Stimulated activated CD8-positive, alpha-beta memory T cell treated with anti-CD3 and anti-CD28 coated beads, Interleukin-15, amount 100 ng/mL, for 48 hours (primary cell): ENCODE results near the gene NME2.

ENCODE experiments used
- DNase-seq, 2 donors: peaks; one replicate each; pipeline ENCODE4 v3.0.0-alpha.2; 2020; ENCODE audit warnings: low read depth in 2 of 2

The NME2 gene

DNA sequence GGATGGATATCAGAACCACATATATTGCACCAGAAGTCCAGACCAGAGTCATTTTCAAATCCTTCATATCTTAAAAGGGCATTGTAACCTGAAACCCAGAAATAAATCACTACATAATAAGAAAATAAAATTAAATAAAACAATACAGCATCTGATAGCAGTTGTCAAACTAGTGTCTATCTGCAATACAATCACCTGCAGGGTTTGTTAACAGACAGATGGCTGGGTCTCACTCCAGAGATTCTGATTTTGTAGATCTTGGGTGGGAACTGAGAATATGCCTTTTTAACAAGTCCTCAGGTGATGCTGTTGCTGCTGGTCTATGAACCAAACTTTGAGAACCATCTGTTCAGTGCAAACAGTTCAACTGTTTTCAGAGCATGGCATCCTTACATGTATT is 37.6 kb downstream of the NME2 start:
- no peak for DNase-seq

DNA sequence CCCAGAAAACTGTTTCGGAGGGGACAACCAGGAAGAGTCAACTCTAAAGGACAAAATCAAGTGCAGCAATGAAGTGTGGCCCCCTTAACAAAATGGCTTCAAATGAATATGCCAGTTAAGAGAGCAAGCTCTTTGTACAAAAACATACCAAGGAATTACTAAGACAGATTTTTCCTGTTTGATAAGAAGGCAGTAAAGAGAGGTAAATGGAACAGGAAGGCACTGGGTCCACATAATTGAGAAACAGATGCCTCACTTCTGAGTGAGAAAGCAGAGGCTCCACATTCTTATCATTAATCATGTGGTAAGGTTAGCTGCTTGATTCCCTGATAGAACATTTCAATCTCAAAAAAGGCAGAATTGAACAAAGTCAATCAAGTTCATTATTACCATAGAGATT is 48.7 kb downstream of the NME2 start:
- no peak for DNase-seq

DNA sequence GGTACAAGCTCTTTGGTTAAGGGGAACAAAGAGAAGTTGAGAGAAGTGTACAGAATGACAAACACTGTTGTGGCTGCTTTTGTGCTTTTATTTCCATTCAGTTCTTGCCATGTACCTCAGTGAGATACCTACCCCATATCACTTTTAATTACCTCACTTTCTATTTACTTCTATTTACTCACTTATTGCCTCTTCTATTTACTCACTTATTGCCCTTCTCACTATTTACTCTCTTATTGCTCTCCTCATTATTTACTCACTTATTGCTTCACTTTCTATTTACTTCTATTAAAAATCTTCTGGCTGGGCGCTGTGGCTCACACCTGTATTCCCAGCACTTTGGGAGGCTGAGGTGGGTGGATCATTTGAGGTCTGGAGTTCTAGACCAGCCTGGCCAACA is 51.7 kb downstream of the NME2 start:
- DNase-seq, result no peak

DNA sequence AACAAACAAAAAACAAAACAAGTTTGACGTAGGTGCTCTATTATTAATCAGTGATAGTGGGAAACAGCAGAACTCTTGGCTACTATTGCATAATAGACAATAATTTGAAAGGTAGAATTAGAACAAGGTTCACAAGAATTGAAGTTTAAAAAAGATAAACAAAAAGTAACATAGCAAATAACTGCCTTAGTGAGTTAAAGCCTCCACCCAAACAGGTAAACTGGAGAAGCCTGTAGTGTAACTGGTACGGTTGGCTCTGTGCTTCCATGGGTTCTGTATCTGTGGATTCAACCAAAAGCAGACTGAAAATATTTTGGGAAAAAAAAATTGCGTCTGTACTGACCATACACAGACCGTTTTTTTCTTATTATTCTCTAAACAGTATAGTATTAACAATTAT is 55.1 kb downstream of the NME2 start:
- no peak for DNase-seq
